Natural killer cell (primary cell): Measurements from ENCODE around the gene POLG. TPM values are rescaled to one million over a fixed set of nuclear protein-coding genes. Genes with fewer than 3 reads are reported as not detected.

Experiments used
- ATAC-seq, 3 donors: fragments of 150-1000 bp in 2 of 3; fragments of 200-7000 bp in 1 of 3; cut with Tn5 transposase; 1 replicate in 1 of 3; 2 replicates in 2 of 3; pipeline ENCODE4 v1.10.0; 2021; ENCODE audit warnings: mild to moderate bottlenecking in 2 of 3, moderate library complexity in 2 of 3
- DNase-seq, 2 donors: peaks; one replicate each; pipeline versions ENCODE4 v3.0.0 to v3.0.0-alpha.2; 2013 to 2021; ENCODE audit warnings: mixed read lengths in 1 of 2
- H3K27ac ChIP-seq: one replicate; pipeline ENCODE4 v1.5.1; 2013; ENCODE audit warnings: mild to moderate bottlenecking, low read length
- H3K27me3 ChIP-seq: one replicate; pipeline ENCODE4 v1.6.1; 2013; ENCODE audit warnings: low read length; ENCODE audit not compliant: control insufficient read depth, insufficient read depth
- H3K36me3 ChIP-seq: one replicate; pipeline ENCODE4 v1.6.1; 2013; ENCODE audit warnings: low read length; ENCODE audit not compliant: control insufficient read depth, insufficient read depth
- H3K4me1 ChIP-seq: one replicate; pipeline ENCODE4 v1.6.1; 2013; ENCODE audit warnings: low read length; ENCODE audit not compliant: control insufficient read depth, insufficient read depth
- H3K4me3 ChIP-seq: one replicate; pipeline ENCODE4 v1.5.1; 2013; ENCODE audit warnings: low read length
- H3K9me3 ChIP-seq: one replicate; pipeline ENCODE4 v1.6.1; 2013; ENCODE audit warnings: low read length; ENCODE audit not compliant: control insufficient read depth, insufficient read depth
- H3K27ac Mint-ChIP-seq, 2 donors: one replicate each; pipeline ENCODE4 v1.8.0; 2022; ENCODE audit warnings: mild to moderate bottlenecking in 2 of 2, mixed read lengths in 2 of 2, moderate library complexity in 1 of 2
- H3K27me3 Mint-ChIP-seq, 2 donors: one replicate each; pipeline ENCODE4 v1.8.0; 2022; ENCODE audit warnings: low read depth in 2 of 2, mixed read lengths in 2 of 2
- H3K36me3 Mint-ChIP-seq: one replicate; pipeline ENCODE4 v1.8.0; 2022; ENCODE audit warnings: mixed read lengths
- H3K4me1 Mint-ChIP-seq, 2 donors: one replicate each; pipeline ENCODE4 v1.8.0; 2022; ENCODE audit warnings: mixed read lengths in 2 of 2
- H3K4me3 Mint-ChIP-seq: one replicate; pipeline ENCODE4 v1.8.0; 2022; ENCODE audit warnings: mild to moderate bottlenecking, moderate library complexity, mixed read lengths
- H3K9me3 Mint-ChIP-seq, 2 donors: one replicate each; pipeline ENCODE4 v1.8.0; 2022; ENCODE audit warnings: mixed read lengths in 2 of 2
- WGBS: methylation state at CpG from one replicate; pipeline ENCODE4 v1.1.7; 2013; ENCODE audit warnings: missing lambda C conversion rate; ENCODE audit not compliant: insufficient coverage; 5-methylcytosine and 5-hydroxymethylcytosine counted together
- intact Hi-C: fragments of 100-400 bp; cut with micrococcal nuclease; formaldehyde crosslinking; loops from one replicate; pipeline ENCODE4 v1.14.2; 2022
- total RNA-seq, 4 donors: library from RNA; stranded (reverse); fragments of 120-200 nt in 1 of 4; gene quantifications; one replicate each; pipeline versions ENCODE4 v1.2.3 to v1.2.4, GENCODE V29; 2013 to 2022
- TF ChIP-seq, protein P1 (sequence below): fragments of 200-600 bp; IDR thresholded peaks from one replicate; pipeline ENCODE4 v1.8.0; 2022; ENCODE audit warnings: antibody characterized with exemption

POLG gene
- total RNA-seq, 3 donors from 2014 or later (not counting 1 experiment from before 2014, with no cell fraction given) = 205 to 253 (median 238) TPM

- TF ChIP-seq, protein P1, sequence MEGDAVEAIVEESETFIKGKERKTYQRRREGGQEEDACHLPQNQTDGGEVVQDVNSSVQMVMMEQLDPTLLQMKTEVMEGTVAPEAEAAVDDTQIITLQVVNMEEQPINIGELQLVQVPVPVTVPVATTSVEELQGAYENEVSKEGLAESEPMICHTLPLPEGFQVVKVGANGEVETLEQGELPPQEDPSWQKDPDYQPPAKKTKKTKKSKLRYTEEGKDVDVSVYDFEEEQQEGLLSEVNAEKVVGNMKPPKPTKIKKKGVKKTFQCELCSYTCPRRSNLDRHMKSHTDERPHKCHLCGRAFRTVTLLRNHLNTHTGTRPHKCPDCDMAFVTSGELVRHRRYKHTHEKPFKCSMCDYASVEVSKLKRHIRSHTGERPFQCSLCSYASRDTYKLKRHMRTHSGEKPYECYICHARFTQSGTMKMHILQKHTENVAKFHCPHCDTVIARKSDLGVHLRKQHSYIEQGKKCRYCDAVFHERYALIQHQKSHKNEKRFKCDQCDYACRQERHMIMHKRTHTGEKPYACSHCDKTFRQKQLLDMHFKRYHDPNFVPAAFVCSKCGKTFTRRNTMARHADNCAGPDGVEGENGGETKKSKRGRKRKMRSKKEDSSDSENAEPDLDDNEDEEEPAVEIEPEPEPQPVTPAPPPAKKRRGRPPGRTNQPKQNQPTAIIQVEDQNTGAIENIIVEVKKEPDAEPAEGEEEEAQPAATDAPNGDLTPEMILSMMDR = no peak
- Mint-ChIP-seq H3K4me1 (peaks cover 29 to 60% of the 10 kb centered on the region in 2 donors), H3K4me3 (no peak overlapping the region), H3K36me3 (peaks cover 14% of the 10 kb centered on the region), H3K9me3 (peaks cover 0 to 3% of the 10 kb centered on the region in 2 donors), H3K27ac (peak overlapping the region in 1 of 2 donors; percentile 57), H3K27me3 (no peaks in the 10 kb centered on the region)
- no peak overlapping the region for H3K27ac ChIP-seq
- no peak overlapping the region for H3K4me3 ChIP-seq
- ATAC-seq (no peak), DNase-seq (no peak)
- intact Hi-C loops = no loop called here
- peaks cover 100% of the 10 kb centered on the region for H3K36me3 ChIP-seq
- WGBS = 83% methylated on average over 6 of the region's 6 CpGs
- H3K4me1 ChIP-seq = peaks cover 13% of the 10 kb centered on the region
- no peaks in the 10 kb centered on the region for H3K27me3 ChIP-seq
- H3K9me3 ChIP-seq = no peaks in the 10 kb centered on the region
Observed at GRCh38 chr15:89323825-89324224, 10.8 kb downstream of the POLG start.

- no peak overlapping the region for H3K27ac ChIP-seq
- H3K27me3 ChIP-seq = no peaks in the 10 kb centered on the region
- Mint-ChIP-seq H3K4me1 (peaks cover 28 to 54% of the 10 kb centered on the region in 2 donors), H3K27me3 (no peaks in the 10 kb centered on the region), H3K4me3 (no peak overlapping the region), H3K9me3 (peaks cover 0 to 3% of the 10 kb centered on the region in 2 donors), H3K36me3 (peaks cover 14% of the 10 kb centered on the region), H3K27ac (peak overlapping the region; percentile 38 to 57)
- no peak for DNase-seq
- peaks cover 99% of the 10 kb centered on the region for H3K36me3 ChIP-seq
- 96% methylated on average over 15 of the region's 15 CpGs for WGBS
- H3K9me3 ChIP-seq = no peaks in the 10 kb centered on the region
- ATAC-seq = no peak
- TF ChIP-seq, protein P1 = no peak
- peaks cover 4% of the 10 kb centered on the region for H3K4me1 ChIP-seq
- no peak overlapping the region for H3K4me3 ChIP-seq
- intact Hi-C loops = no loop called here
Observed at GRCh38 chr15:89322822-89323221, 11.8 kb downstream of the POLG start.

DNA sequence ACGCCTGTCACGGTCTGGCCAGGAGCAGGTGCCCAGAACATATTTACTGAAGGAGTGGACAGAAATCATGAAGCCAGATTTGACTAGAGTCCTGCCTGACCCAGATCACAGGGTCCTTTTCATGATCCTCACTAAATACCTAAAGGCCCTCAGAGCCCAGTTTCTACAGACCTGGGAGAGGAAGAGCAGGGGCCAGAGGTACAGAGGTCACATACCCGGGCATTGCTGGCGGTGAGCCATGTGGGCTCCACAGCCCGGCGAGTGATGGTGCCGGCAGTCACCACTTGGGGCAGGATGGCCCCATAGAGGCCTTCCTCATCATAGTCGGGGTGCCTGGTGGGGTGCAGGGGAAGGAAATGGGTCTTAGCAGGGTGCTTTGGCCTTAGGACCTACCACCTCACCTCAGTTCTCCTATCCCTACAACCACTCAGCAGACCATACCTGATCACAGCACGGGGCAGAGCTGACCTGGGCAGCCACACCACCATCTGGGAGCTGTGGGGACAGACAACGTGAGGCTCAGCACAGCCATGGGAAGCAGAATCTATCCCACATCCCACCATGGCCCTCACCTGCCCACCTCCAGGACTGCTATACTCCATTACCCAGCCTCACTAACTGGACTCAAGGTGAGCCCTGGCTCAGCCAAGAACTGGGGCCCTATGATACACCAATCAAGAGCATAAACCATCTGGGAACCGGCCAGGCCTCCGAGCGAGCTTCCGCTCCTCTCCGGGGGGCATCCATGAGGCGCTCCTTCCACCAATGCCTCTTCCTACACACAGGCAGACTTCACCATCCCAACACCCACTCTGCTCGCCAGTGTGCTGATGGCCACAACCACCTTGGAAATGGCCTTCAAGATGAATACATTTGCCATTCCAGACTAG, 12.9 kb downstream of the POLG start:
- DNase-seq (no peak), ATAC-seq (peak in 1 of 3 donors; percentile 17)
- Mint-ChIP-seq H3K4me3 (no peak overlapping the region), H3K4me1 (peaks cover 20 to 43% of the 10 kb centered on the region in 2 donors), H3K27me3 (no peaks in the 10 kb centered on the region), H3K9me3 (peaks cover 0 to 3% of the 10 kb centered on the region in 2 donors), H3K27ac (peak overlapping the region; percentile 38 to 57), H3K36me3 (peaks cover 14% of the 10 kb centered on the region)
- TF ChIP-seq, protein P1 = no peak
- peaks cover 99% of the 10 kb centered on the region for H3K36me3 ChIP-seq
- H3K4me1 ChIP-seq = peaks cover under 1% of the 10 kb centered on the region
- intact Hi-C loops = no loop called here
- H3K27ac ChIP-seq = no peak overlapping the region
- 87% methylated on average over 16 of the region's 17 CpGs for WGBS
- no peak overlapping the region for H3K4me3 ChIP-seq
- no peaks in the 10 kb centered on the region for H3K9me3 ChIP-seq
- H3K27me3 ChIP-seq = no peaks in the 10 kb centered on the region
